Right lung (tissue), 5 donors: ENCODE results near the gene KCNAB1. TPM values are rescaled to one million over a fixed set of nuclear protein-coding genes. Genes with fewer than 3 reads are reported as not detected.

ENCODE experiments used
- DNase-seq, 2 donors: peaks; one replicate each; pipeline ENCODE4 v3.0.0-alpha.2; 2013
- polyA plus RNA-seq, 5 donors: library from polyadenylated mRNA; unstranded; fragments of 120-200 nt; gene quantifications; one replicate each; pipeline versions ENCODE4 v1.2.1 to v1.2.3, GENCODE V29; 2013; ENCODE audit warnings: inconsistent platforms in 1 of 5, low replicate concordance in 1 of 5; ENCODE audit not compliant: insufficient read length in 5 of 5, insufficient read depth in 1 of 5

The KCNAB1 gene
- polyA plus RNA-seq, 5 donors, result 1.3 to 1.7 (median 1.7) TPM

DNA sequence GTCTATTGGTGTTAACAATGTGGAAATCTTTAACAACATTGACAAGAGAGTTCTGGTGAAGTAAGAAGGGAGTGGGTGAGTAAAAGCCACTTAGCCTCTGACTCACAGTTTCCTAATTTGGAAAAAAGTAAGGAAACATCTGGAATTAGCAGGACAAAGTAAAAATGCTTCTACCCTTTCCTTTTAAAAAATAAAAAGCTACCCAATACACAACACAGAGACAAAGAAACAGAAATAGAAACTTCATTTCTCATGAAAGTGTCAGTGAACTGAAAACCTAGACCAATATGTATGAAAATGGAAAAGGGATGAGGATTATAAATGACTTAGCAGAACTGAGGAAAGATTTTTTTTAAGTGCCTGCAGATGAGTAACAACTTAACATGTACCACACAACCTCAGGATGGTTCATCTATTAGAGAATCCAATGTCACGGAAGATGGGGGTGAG, 369.1 kb downstream of the KCNAB1 start:
- DNase-seq, result no peak

- DNase-seq, result no peak
Observed at GRCh38 chr3:156491192-156491591, 370.8 kb downstream of the KCNAB1 start.

- no peak for DNase-seq
Observed at GRCh38 chr3:156492801-156493261, 372.5 kb downstream of the KCNAB1 start.

DNA sequence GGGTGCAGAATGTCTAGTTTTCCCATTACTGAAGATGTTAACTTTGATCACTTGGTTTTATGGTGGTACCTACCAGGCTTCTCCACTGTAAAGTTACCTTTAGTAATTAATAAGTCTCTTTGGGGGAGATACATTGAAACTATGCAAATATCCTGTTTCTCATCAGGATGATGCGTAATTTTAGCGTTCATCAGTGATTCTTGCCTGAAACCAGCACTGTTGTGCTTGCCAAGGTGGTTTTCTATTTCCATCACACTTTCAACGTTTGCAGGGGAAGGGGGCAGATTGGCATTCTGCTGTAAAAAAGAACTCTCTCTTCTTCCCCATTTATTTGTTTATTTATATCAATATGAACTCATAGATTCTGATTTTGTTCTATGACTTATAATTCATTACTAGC, 373.5 kb downstream of the KCNAB1 start:
- no peak for DNase-seq

DNA sequence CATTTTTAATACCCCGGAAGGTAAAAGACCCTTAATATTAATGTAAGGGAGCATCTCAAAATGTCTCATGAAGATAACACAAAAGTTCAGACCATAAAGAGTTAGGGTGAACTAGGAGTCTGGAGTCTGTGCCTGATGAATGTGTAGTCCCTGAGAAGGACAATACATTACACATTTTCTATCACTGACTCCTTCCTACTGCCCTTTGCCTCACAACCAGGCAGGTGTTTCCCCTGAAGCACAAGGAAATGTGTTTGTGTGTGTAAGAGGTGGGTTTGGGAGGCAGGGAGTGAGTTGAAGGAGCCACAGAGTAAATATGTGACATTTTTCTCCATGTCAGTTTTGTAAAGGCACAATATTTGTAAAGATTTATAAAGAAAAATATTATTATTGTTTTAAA, 375.4 kb downstream of the KCNAB1 start:
- no peak for DNase-seq

GRCh38 chr3:156497326-156497725, 376.9 kb downstream of the KCNAB1 start:
- no peak for DNase-seq

- no peak for DNase-seq
Observed at GRCh38 chr3:156498307-156498706, 377.9 kb downstream of the KCNAB1 start.

DNA sequence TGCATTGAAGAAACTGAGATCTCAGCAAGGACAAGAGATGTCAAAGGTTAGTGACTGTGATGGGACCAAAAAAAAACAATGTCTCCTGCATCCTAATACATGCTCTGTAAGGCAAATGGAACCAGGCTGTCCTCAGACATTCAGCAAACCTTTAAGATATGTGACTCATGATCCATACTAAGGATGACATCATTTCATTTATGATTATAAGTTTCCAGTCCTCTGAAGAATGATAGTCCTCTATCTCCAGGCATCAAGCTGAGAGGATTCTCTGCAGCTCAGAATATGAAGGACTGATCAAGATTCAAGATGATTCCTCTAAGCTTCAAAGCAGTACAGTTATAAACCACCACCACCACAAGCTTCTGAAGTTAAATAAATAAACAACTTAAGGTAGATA, 386.9 kb downstream of the KCNAB1 start:
- no peak for DNase-seq

- peak; percentile 10 to 41 for DNase-seq
Observed at GRCh38 chr3:156509189-156510174, 389.1 kb downstream of the KCNAB1 start.

GRCh38 chr3:156511987-156512677, 391.8 kb downstream of the KCNAB1 start:
- DNase-seq, result no peak

GRCh38 chr3:156513619-156514018, 393.2 kb downstream of the KCNAB1 start:
- DNase-seq, result no peak

DNA sequence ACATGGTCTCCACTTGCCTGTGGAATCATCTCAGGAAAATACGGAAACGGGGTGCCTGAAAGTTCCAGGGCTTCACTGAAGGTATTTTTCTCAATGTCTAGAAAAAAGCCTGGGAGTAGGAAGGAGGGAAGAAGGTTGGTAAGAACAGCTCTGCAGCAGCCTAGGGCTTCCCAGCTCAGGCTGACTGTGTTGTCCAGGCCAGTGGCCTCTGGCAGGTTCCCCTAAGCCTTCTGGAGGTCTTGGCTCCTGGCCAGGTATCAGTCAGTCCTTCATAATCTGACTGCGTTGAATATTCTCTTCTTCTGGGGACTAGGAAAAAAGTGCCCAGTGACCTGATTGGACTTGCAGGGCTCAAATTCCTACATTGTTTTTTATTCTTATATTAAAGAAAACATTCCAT, 395.9 kb downstream of the KCNAB1 start:
- no peak for DNase-seq

GRCh38 chr3:156516961-156517360, 396.6 kb downstream of the KCNAB1 start:
- no peak for DNase-seq

- no peak for DNase-seq
Observed at GRCh38 chr3:156518726-156519125, 398.3 kb downstream of the KCNAB1 start.

DNA sequence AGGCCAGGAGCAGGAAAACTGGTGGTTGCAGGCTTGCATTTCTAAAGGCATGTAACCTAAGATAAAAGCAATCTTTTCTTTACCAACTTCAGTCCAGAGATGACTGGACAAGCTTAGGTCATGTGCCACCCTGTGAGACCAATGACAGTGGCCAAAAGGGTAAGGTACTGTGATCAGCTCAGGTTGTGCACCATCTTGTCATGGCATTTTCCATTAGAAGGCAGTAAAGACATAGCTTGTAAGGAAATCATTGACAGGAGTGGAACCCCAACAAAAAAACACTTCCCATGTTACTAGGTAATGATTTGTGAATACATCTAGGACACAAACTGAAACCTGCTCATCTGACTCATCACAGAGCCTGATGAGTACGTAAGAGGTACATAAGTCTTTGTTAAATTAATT, 399.4 kb downstream of the KCNAB1 start:
- DNase-seq, result no peak

DNA sequence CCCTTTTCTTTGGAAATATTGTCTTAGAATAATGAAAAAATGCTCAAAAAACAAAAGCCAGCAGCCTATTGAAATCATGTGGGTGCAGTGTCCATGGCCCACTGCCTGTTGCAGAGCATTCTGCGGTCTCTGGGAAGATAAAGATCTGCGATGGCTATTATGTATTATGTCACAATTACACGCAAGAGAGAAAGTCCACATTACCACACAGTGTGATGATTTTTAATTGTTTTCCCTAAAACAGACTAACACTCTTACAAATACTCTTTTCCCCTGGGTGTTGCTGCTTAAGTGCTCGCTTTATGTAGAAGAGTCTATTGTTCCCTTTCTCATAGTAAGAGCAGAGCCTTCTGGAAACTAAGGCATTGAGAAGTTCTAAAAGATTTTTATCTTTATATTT, 402.3 kb downstream of the KCNAB1 start:
- no peak for DNase-seq

DNA sequence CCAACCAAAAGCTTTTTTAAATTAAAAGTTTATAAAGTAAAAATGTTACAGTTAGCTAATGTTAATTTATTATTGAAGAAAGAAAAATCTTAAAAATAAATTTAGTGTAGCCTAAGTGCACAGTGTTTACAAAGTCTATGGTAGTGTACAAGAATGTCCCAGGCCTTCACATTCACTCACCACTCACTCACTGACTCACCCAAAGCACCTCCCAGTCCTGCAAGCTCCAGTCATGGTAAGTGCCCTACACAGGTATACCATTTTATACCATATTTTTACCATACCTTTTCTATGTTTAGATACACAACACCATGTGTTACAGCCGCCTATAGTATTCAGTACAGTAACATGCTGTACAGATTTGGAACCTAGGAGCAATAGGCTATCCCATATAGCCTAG, 405.4 kb downstream of the KCNAB1 start:
- DNase-seq, result no peak

- no peak for DNase-seq
Observed at GRCh38 chr3:156527060-156527459, 406.7 kb downstream of the KCNAB1 start.

DNA sequence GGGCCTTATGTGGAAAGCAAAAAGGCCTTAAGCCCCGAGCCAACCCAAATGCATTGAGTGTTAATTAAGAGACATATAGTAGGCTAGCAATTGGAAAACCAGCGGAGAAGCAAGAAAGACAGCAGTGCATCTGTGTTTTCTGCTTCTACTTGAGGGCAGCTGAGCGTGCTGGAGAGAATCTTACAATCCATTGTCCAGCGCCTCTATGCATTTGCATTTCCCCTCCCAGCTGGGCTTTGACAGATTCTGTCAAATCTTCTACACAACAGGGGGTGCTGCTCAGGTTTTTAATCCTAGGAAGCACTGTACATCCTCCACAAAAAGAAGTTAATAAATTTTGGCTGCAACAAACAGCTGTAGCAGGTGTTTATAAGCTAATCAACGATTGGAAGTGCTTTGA, 410.6 kb downstream of the KCNAB1 start:
- DNase-seq, result no peak

- DNase-seq, result no peak
Observed at GRCh38 chr3:156532730-156533129, 412.4 kb downstream of the KCNAB1 start.

DNA sequence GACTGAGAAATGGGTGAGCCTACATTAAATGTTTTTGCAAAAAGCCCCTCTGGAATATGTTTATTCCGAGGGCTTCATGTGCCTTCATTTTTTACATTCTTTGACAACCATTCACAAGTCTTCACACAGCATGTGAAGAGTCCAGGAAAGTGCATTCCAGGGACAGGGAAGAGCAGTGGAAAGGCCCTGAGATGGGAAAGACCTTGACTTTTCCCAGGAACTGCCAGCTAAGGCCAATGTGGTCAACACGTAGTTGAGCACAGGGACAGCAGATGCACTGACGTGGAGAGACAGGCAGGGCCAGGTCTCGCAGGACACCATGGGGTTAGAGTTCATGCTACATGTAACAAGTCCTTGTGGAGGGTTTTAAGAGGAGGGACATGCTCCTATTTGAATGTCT, 412.8 kb downstream of the KCNAB1 start:
- no peak for DNase-seq

DNA sequence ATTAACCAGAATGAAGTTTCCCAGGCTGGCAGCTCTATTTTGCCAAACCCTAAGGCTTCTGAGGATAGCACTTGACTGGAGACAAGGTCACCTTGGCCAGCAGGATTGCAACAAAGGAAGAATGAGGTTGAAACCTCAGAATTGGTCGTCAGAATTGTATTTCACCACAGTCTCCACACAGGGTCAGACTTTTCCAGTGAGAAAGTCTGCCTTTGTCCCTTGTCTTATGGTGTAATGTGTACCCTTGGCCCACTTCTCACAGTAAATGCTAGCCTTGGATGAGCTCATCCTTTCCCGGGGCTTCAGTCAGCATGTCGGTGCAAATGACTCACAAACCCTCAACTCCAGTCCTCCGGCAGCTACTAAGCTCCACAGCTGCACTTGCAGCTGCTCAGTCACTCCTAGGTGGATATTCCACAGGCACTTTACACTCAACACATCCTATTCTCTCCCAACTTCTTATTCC, 414.8 kb downstream of the KCNAB1 start:
- peak; percentile 39 to 51 for DNase-seq

DNA sequence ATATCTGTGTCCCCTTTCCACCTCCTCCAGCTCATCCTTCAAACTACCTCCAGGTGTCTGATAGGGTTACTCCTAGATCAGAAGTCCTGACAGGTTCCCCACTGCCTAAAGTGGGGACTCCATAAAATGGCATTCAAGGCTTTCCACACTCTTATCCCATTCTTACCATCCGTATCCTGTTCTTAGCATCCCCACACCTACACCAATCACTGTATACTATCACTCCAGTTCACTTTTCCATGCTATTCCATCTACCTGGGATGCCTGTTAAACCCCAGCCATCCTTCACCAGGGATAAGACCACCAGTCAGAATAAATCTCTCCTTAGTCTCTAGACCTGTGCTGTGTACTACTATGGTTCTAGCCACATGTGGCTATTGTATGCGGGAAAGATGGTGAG, 415.4 kb downstream of the KCNAB1 start:
- no peak for DNase-seq
